PC-9 (cell line): ENCODE data around the gene TMEM132E.

ENCODE experiments used
- CTCF ChIP-seq: fragments of 200-600 bp; sonication (generic); conservative IDR thresholded peaks from 2 replicates; pipeline ENCODE4 v1.6.1; 2017; ENCODE audit warnings: mixed run types, antibody characterized with exemption, mild to moderate bottlenecking, moderate library complexity
- EZH2 ChIP-seq: fragments of 200-600 bp; sonication (generic); IDR thresholded peaks from 2 replicates; pipeline ENCODE4 v1.8.0; 2017; ENCODE audit warnings: antibody characterized with exemption, low read depth

GRCh38 chr17:34584805-34585416, 5.5 kb downstream of the TMEM132E start:
- TF ChIP-seq CTCF: no peak
- no peak for TF ChIP-seq EZH2
